Psoas muscle (tissue), 8 donors: ENCODE data around the gene FBXO48. TPM values are rescaled to one million over a fixed set of nuclear protein-coding genes. Genes with fewer than 3 reads are reported as not detected.

Experiments used
- ATAC-seq, 4 donors: fragments of 200-7000 bp; cut with Tn5 transposase; one replicate each; pipeline ENCODE4 v1.9.1; 2020; ENCODE audit warnings: moderate library complexity in 3 of 4, mild to moderate bottlenecking in 2 of 4
- DNase-seq, 2 donors: peaks; one replicate each; pipeline ENCODE4 v3.0.0-alpha.2; 2020
- H3K27ac ChIP-seq: fragments of 200-600 bp; one replicate; pipeline ENCODE4 v1.8.0; 2022
- H3K27me3 ChIP-seq, 3 donors: fragments of 200-600 bp in 1 of 3; one replicate each; pipeline versions ENCODE4 v1.6.1 to v1.8.0; 2013 to 2022; ENCODE audit warnings: low read length in 2 of 3, mild to moderate bottlenecking in 2 of 3, moderate library complexity in 1 of 3; ENCODE audit not compliant: insufficient read depth in 3 of 3
- H3K36me3 ChIP-seq, 2 donors: fragments of 200-600 bp in 1 of 2; one replicate each; pipeline versions ENCODE4 v1.6.1 to v1.8.0; 2013 to 2022; ENCODE audit warnings: low read depth in 1 of 2, mild to moderate bottlenecking in 1 of 2, moderate library complexity in 1 of 2; ENCODE audit not compliant: insufficient read depth in 1 of 2
- H3K4me1 ChIP-seq: fragments of 200-600 bp; one replicate; pipeline ENCODE4 v1.8.0; 2022
- H3K4me3 ChIP-seq: fragments of 200-600 bp; one replicate; pipeline ENCODE4 v1.8.0; 2022; ENCODE audit warnings: mild to moderate bottlenecking
- H3K9me3 ChIP-seq: fragments of 200-600 bp; one replicate; pipeline ENCODE4 v1.8.0; 2022
- CTCF ChIP-seq: fragments of 200-600 bp; IDR thresholded peaks from one replicate; pipeline ENCODE4 v1.8.0; 2022; ENCODE audit warnings: antibody characterized with exemption
- WGBS, 3 donors: extraction: QIAGEN DNeasy Blood & Tissue Kit; methylation state at CpG; one replicate each; pipeline versions ENCODE4 v1.1.6 to v1.1.7; 2013; 5-methylcytosine and 5-hydroxymethylcytosine counted together
- intact Hi-C, 2 donors: fragments of 100-400 bp; cut with DNase I; formaldehyde crosslinking; loops; one replicate each; pipeline versions ENCODE4 v1.11.0 to v1.14.2; 2022
- polyA plus RNA-seq, 3 donors: library from polyadenylated mRNA; stranded (reverse); fragments of 200-250 nt; gene quantifications; one replicate each; pipeline ENCODE4 v1.2.3, GENCODE V29; 2013
- total RNA-seq, 4 donors: library from RNA; stranded (reverse); fragmentation: NEBNext Ultra II Directional in 2 of 4; extraction: Animal tissue kit (Norgen Biotek cat#: 25700) in 2 of 4; gene quantifications; one replicate each; pipeline versions ENCODE4 v1.2.1 to v1.2.4, GENCODE V29; 2021 to 2023
- donor health status: healthy with polysubstance abuse.
- donor health status: DM: no; HTN: no; CAD: no; lungs with moderate emphysema.
- donor health status: Bipolar disorder and iron deficiency.
- donor health status: healthy.
- donor health status: DM: yes; HTN: yes; CAD: no.
- donor health status: DM: no; HTN: no; CAD: no.
- donor health status: DM: no; HTN: no; CAD: no.
- donor health status: DM: yes; HTN: yes; CAD: no.

FBXO48 gene
- total and polyA plus RNA-seq, 7 donors = 0.57 to 4.3 (median 0.97) TPM

GRCh38 chr2:68413466-68413865 is 53.6 kb downstream of the FBXO48 start:
- H3K9me3 ChIP-seq = no peaks in the 10 kb centered on the region
- H3K27me3 ChIP-seq = no peaks in the 10 kb centered on the region
- ATAC-seq (no peak), DNase-seq (no peak)
- TF ChIP-seq CTCF = no peak
- no peak overlapping the region for H3K4me3 ChIP-seq
- no peaks in the 10 kb centered on the region for H3K4me1 ChIP-seq
- H3K27ac ChIP-seq = no peak overlapping the region
- intact Hi-C loops = no loop called here
- 63 to 87% (median 71%) methylated on average over 2 of the region's 2 CpGs for WGBS, 3 donors
- H3K36me3 ChIP-seq = no peaks in the 10 kb centered on the region

- no peaks in the 10 kb centered on the region for H3K27me3 ChIP-seq
- 53 to 75% (median 67%) methylated on average over 4 of the region's 4 CpGs for WGBS, 3 donors
- H3K4me1 ChIP-seq = no peaks in the 10 kb centered on the region
- no peak for TF ChIP-seq CTCF
- no peaks in the 10 kb centered on the region for H3K9me3 ChIP-seq
- no peaks in the 10 kb centered on the region for H3K36me3 ChIP-seq
- intact Hi-C loops = no loop called here
- no peak for DNase-seq
- H3K4me3 ChIP-seq = no peak overlapping the region
- ATAC-seq = no peak
- H3K27ac ChIP-seq = no peak overlapping the region
These were observed 54.8 kb downstream of the FBXO48 start for GRCh38 chr2:68412127-68412819.

- no peak for TF ChIP-seq CTCF
- no peaks in the 10 kb centered on the region for H3K4me1 ChIP-seq
- intact Hi-C loops = no loop called here
- no peaks in the 10 kb centered on the region for H3K9me3 ChIP-seq
- ATAC-seq (no peak), DNase-seq (no peak)
- H3K36me3 ChIP-seq = no peaks in the 10 kb centered on the region
- 70 to 77% (median 76%) methylated on average over 4 of the region's 4 CpGs for WGBS, 3 donors
- no peak overlapping the region for H3K4me3 ChIP-seq
- no peaks in the 10 kb centered on the region for H3K27me3 ChIP-seq
- no peak overlapping the region for H3K27ac ChIP-seq
These were observed 55.5 kb downstream of the FBXO48 start for GRCh38 chr2:68411397-68412126.

Other genes starting within 250 kb of the FBXO48 start
- gene PPP3R1, start 214.8 kb downstream of the FBXO48 start, total RNA-seq = 10 to 100 TPM; 45.7 to 69.4 (median 52.5) TPM
- gene PPP3R1, start 214.8 kb downstream of the FBXO48 start, polyA plus RNA-seq = 10 to 100 TPM; 19.2 to 45.6 (median 26.0) TPM
- 10 to 100 TPM in 1 of 4 donors, 1 to 10 TPM in 3; 4.6 to 11.7 (median 7.2) TPM for gene CNRIP1, start 147.3 kb downstream of the FBXO48 start, total RNA-seq
- 1 to 10 TPM; 3.5 to 6.1 (median 4.7) TPM for gene CNRIP1, start 147.3 kb downstream of the FBXO48 start, polyA plus RNA-seq
- gene PLEK, start 102.0 kb downstream of the FBXO48 start, total RNA-seq = 1 to 10 TPM; 2.3 to 3.9 (median 2.9) TPM
- gene PLEK, start 102.0 kb downstream of the FBXO48 start, polyA plus RNA-seq = 1 to 10 TPM in 1 of 3 donors, under 1 TPM in 2; 0.89 to 1.2 (median 0.99) TPM
- gene APLF, start 291 bp upstream of the FBXO48 start, total RNA-seq = 1 to 10 TPM; 2.8 to 4.3 (median 3.6) TPM
- 1 to 10 TPM in 2 of 3 donors, under 1 TPM in 1; 0.52 to 1.6 (median 1.4) TPM for gene APLF, start 291 bp upstream of the FBXO48 start, polyA plus RNA-seq
- not detected for gene PROKR1, start 176.3 kb upstream of the FBXO48 start, total RNA-seq
- under 1 TPM; 0.01 to 0.03 (median 0.03) TPM for gene PROKR1, start 176.3 kb upstream of the FBXO48 start, polyA plus RNA-seq